ENCODE results near the gene TFAM.

TFAM gene

DNA sequence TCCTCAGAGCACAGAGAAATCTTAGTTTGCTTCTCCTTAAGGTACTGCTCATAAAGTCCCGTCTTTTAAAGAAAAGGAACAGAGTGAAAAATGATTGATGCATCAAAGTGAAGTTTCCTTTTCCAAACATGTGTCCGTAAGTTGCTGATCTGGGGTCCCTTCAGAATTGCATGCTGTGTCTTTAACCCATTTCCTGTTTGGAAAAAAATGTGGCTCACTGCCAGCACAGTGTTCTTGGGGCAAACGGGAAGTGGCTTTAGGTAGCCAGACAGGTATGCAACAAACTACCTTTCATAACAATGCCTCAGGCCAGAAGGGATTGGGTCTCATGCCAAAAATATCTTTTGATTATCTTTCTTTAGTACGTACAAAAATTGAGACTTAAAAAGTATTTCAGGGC is 50.9 kb downstream of the TFAM start:
- TF ChIP-seq GATA3 (IDR thresholded peaks at IDR 0.05; ENCODE audit: low read depth, low read length) (no peak), GATA2 (IDR thresholded peaks at IDR 0.05; ENCODE audit: low read depth, low read length) (no peak)

GRCh38 chr10:58438340-58438871 is 53.2 kb downstream of the TFAM start:
- TF ChIP-seq GATA2 (IDR thresholded peaks at IDR 0.05; ENCODE audit: low read depth, low read length) (no peak), GATA3 (IDR thresholded peaks at IDR 0.05; ENCODE audit: low read depth, low read length) (no peak)

DNA sequence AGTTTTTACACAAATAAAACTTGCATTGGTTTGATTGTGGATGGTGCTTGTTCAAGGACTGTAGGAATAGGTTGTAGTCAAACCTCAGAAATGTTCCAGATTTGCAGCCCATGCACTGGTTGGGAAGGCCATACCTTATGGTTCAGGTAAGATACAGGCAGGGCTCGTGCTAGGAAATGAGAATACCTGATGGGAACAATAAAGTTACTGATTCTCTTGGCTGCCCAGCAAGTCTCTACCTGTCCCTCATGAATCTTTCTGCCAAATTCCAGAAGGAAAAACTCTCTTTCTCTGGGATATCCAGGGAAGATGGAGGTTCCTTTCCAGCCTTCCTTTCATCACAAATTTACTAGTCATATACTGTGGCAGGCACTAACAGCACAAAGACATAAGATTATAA is 53.8 kb downstream of the TFAM start:
- TF ChIP-seq GATA2 (IDR thresholded peaks at IDR 0.05; ENCODE audit: low read depth, low read length), result no peak
- no peak for TF ChIP-seq GATA3 (IDR thresholded peaks at IDR 0.05; ENCODE audit: low read depth, low read length)

DNA sequence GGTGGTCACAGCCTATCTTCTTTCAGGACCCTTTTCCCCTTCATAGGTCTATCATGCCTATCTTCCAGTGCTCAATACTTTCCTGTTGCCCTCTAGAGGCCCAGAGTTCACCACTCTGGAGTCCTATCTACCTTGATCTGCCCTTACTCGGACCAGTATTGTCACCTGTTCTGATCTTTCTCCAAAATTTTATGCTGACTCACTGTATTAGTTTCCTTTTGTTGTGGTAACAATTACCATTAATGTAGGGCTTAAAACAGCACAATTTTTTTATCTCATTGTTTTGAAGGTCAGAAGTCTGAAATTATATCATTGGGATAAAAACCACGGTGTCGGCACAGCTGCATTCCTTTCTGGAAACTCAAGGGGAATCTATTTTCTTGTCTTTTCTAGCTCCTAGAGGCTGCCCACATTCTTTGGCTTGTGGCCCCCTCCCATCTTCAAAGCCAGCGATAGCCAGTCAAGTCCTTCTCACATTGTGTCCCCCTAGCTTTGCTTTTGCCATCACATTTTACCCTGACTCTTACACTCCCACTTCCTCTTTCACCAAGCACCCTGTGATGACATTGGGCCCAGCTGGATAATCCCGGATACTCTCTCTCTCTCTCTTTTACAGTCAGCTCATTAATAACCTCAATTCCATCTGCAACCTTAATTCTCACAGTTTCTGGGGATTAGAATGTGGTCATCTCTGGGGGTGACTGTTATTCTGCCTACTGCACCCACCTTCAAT is 54.6 kb downstream of the TFAM start:
- TF ChIP-seq GATA2 (IDR thresholded peaks at IDR 0.05; ENCODE audit: low read depth, low read length) (no peak), GATA3 (IDR thresholded peaks at IDR 0.05; ENCODE audit: low read depth, low read length) (no peak)

DNA sequence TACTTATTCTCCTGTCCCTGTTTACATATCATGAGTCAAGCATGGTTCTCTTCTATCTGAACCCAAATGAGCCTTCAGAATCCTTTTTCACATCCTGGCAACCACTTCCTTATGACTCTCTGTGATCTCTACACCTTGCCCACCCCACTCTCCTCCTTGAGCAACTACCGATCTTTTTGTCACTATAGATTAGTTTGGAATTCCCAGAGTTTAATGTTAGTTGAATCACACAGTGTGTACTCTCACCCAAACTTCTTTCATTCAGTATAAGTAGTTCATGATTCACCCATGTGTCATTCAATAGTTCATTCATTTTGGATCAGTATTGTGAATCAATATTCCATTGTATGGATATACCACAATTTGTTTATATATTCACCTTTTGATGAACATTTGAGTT is 55.3 kb downstream of the TFAM start:
- TF ChIP-seq GATA3 (IDR thresholded peaks at IDR 0.05; ENCODE audit: low read depth, low read length), result no peak
- TF ChIP-seq GATA2 (IDR thresholded peaks at IDR 0.05; ENCODE audit: low read depth, low read length), result no peak

DNA sequence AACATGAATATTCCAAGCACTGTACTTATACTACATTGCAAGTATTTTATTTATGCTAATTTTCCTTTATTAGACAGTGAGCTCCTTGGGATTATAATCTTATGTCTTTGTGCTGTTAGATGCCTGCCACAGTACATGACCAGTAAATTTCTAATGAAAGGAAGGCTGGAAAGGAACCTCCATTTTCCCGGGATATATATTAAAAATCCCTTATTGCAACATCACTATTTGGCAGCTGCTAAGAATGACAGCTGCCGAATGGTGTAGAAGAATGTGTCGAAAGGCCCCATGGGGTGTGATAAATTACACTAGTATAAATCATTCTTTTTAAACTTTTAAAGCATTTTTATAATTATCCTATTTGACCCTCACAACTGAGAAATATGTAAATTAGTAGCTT is 59.1 kb downstream of the TFAM start:
- TF ChIP-seq GATA2 (IDR thresholded peaks at IDR 0.05; ENCODE audit: low read depth, low read length) (no peak), GATA3 (IDR thresholded peaks at IDR 0.05; ENCODE audit: low read depth, low read length) (no peak)

DNA sequence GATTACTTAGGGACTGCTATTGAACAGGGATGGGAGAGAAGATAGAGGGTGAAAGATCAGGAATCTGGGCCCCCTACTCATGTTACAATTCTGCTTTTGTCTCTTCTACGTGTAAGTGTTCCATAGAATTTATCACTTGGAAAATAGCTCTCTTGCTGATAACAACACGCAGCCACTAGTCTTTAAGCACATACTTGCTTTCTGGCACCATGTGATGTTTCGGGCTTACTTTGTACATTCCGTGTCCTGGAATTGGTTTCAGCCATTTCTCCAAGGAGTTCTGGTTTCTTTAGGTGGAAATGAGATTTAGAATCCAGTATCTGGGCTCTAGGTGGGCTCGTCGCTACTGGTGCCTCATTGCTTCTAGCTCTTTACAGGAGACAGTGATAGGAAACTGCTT is 59.7 kb downstream of the TFAM start:
- no peak for TF ChIP-seq GATA3 (IDR thresholded peaks at IDR 0.05; ENCODE audit: low read depth, low read length)
- no peak for TF ChIP-seq GATA2 (IDR thresholded peaks at IDR 0.05; ENCODE audit: low read depth, low read length)

DNA sequence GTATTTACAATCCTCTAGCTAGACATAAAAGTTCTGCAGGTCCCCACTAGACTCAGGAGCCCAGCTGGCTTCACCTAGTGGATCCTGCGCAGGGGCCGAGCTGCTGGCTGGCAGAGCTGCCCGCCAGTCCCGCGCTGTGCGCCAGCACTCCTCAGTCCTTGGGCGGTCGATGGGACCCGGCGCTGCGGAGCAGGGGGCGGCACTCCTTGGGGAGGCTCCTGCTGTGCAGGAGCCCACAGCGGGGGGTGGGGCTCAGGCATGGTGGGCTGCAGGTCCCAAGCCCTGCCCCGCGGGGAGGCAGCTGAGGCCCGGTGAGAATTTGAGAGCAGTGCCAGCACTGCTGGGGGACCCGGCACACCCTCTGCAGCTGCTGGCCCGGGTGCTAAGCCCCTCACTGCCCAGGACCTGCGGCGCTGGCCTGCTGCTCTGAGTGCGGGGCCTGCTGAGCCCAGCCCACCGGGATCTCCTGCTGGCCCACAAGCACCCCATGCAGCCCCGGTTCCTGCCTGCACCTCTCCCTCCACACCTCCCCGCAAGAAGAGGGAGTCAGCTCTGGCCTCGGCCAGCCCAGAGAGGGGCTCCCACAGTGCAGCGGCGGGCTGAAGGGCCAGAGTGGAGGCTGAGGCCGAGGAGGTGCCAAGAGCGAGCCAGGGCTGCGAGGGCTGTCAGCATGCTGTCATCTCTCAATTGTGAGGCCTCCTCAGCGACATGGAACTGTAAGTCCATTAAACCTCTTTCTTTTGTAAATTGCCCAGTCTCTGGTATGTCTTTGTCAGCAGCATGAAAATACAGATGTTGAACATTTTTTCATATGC is 63.1 kb downstream of the TFAM start:
- TF ChIP-seq GATA2 (IDR thresholded peaks at IDR 0.05; ENCODE audit: low read depth, low read length), result no peak
- TF ChIP-seq GATA3 (IDR thresholded peaks at IDR 0.05; ENCODE audit: low read depth, low read length), result no peak

Data from SH-SY5Y (cell line).